ENCODE measurements around the gene ZG16.
"Not testable (repeated sequence)": the region's sequence is repeated elsewhere in the genome, so short reads cannot be mapped to it uniquely, and the experiment has no call there.

ZG16 gene

GRCh38 chr16:29742683-29743275, 35.3 kb upstream of the ZG16 start:
- no peaks in the 10 kb centered on the region for H3K27me3 ChIP-seq (ENCODE audit: insufficient read depth, low read length)
- H3K9me3 ChIP-seq (ENCODE audit: insufficient read depth, low read depth, low read length): 0 out of 2 replicates have a peak, but pooled peaks cover under 1% of the 10 kb centered on the region
- H3K27ac ChIP-seq (ENCODE audit: low read depth, low read length): no peak overlapping the region
- no peaks in the 10 kb centered on the region for H3K4me1 ChIP-seq (ENCODE audit: insufficient read depth, low read length)
- no peak overlapping the region for H3K9ac ChIP-seq (ENCODE audit: low read depth, low read length)
- peaks cover 11% of the 10 kb centered on the region for H3K36me3 ChIP-seq (ENCODE audit: insufficient read depth, low read length)
- H3K4me3 ChIP-seq (ENCODE audit: low read length): no peak overlapping the region
- WGBS: 92% methylated on average over 7 of the region's 7 CpGs

- 95% methylated on average over 5 of the region's 5 CpGs for WGBS
- no peaks in the 10 kb centered on the region for H3K4me1 ChIP-seq (ENCODE audit: insufficient read depth, low read length)
- H3K9me3 ChIP-seq (ENCODE audit: insufficient read depth, low read depth, low read length): peaks cover 3% of the 10 kb centered on the region; the same call in 1 of the 2 replicates
- H3K36me3 ChIP-seq (ENCODE audit: insufficient read depth, low read length): peaks cover 8% of the 10 kb centered on the region
- H3K4me3 ChIP-seq (ENCODE audit: low read length): no peak overlapping the region
- H3K27ac ChIP-seq (ENCODE audit: low read depth, low read length): no peak overlapping the region; the same call in 1 of the 2 replicates
- H3K9ac ChIP-seq (ENCODE audit: low read depth, low read length): no peak overlapping the region
- no peaks in the 10 kb centered on the region for H3K27me3 ChIP-seq (ENCODE audit: insufficient read depth, low read length)
These were observed 34.6 kb upstream of the ZG16 start for GRCh38 chr16:29743475-29743826.

- Histone ChIP-seq H3K36me3 (ENCODE audit: insufficient read depth, low read length) (peaks cover 8% of the 10 kb centered on the region), H3K9ac (ENCODE audit: low read depth, low read length) (no peak overlapping the region), H3K27ac (ENCODE audit: low read depth, low read length) (no peak overlapping the region; the same call in 1 of the 2 replicates), H3K27me3 (ENCODE audit: insufficient read depth, low read length) (no peaks in the 10 kb centered on the region), H3K9me3 (ENCODE audit: insufficient read depth, low read depth, low read length) (peaks cover 3% of the 10 kb centered on the region; the same call in 1 of the 2 replicates), H3K4me1 (ENCODE audit: insufficient read depth, low read length) (no peaks in the 10 kb centered on the region), H3K4me3 (ENCODE audit: low read length) (no peak overlapping the region)
- 93% methylated on average over 21 of the region's 21 CpGs for WGBS
These were observed 34.1 kb upstream of the ZG16 start for GRCh38 chr16:29743827-29744531.

DNA sequence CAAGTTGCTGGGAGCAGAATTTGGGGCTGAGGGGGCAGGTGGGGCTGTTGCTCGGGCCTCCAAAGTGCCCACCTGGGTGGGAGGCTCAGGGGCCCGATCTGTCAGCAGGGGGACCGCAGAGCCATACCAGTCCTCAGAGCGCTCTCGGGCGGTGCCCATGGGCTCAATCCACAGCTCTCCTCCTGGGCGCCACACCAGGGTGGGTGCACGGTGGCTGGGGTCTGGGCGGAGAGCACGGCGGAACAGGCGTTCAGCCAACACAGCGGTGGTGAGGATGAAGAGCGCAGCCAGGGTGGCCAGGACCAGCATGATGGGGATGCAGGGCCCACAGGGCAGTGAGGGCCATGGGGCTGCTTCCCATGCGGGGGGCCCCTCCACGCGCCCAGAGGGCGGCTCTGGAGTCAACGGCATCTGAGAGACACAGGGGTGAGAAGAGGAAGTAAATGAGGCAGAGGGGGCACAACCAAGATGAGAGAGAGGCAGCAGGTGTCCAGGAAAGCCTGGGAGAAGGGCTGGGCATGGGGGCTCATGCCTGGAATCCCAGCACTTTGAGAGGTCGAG, 33.4 kb upstream of the ZG16 start:
- Histone ChIP-seq H3K36me3 (ENCODE audit: insufficient read depth, low read length) (peaks cover 5% of the 10 kb centered on the region), H3K27me3 (ENCODE audit: insufficient read depth, low read length) (no peaks in the 10 kb centered on the region), H3K4me3 (ENCODE audit: low read length) (no peak overlapping the region), H3K4me1 (ENCODE audit: insufficient read depth, low read length) (no peaks in the 10 kb centered on the region), H3K9ac (ENCODE audit: low read depth, low read length) (no peak overlapping the region), H3K9me3 (ENCODE audit: insufficient read depth, low read depth, low read length) (peaks cover 3% of the 10 kb centered on the region; the same call in 1 of the 2 replicates), H3K27ac (ENCODE audit: low read depth, low read length) (no peak overlapping the region)
- WGBS: 92% methylated on average over 20 of the region's 20 CpGs

GRCh38 chr16:29745121-29745852, 32.8 kb upstream of the ZG16 start:
- Histone ChIP-seq H3K4me1 (ENCODE audit: insufficient read depth, low read length) (no peaks in the 10 kb centered on the region), H3K4me3 (ENCODE audit: low read length) (no peak overlapping the region), H3K9ac (ENCODE audit: low read depth, low read length) (no peak overlapping the region; the same call in 1 of the 2 replicates), H3K9me3 (ENCODE audit: insufficient read depth, low read depth, low read length) (peaks cover 3% of the 10 kb centered on the region; the same call in 1 of the 2 replicates), H3K27ac (ENCODE audit: low read depth, low read length) (no peak overlapping the region), H3K27me3 (ENCODE audit: insufficient read depth, low read length) (no peaks in the 10 kb centered on the region), H3K36me3 (ENCODE audit: insufficient read depth, low read length) (peaks cover 3% of the 10 kb centered on the region; the same call in 1 of the 2 replicates)
- 78% methylated on average over 15 of the region's 16 CpGs for WGBS

- 84% methylated on average over 12 of the region's 12 CpGs for WGBS
- H3K27ac ChIP-seq (ENCODE audit: low read depth, low read length): no peak within 1 kb of the TSS
- no peaks in the 10 kb centered on the region for H3K4me1 ChIP-seq (ENCODE audit: insufficient read depth, low read length)
- no peak within 1 kb of the TSS for H3K4me3 ChIP-seq (ENCODE audit: low read length)
- no peak within 1 kb of the TSS; the same call in 1 of the 2 replicates for H3K9ac ChIP-seq (ENCODE audit: low read depth, low read length)
- H3K9me3 ChIP-seq (ENCODE audit: insufficient read depth, low read depth, low read length): peaks cover 3% of the 10 kb centered on the region; the same call in 1 of the 2 replicates
- no peaks in the 10 kb centered on the region for H3K27me3 ChIP-seq (ENCODE audit: insufficient read depth, low read length)
- peaks cover 3% of the 10 kb centered on the region; the same call in 1 of the 2 replicates for H3K36me3 ChIP-seq (ENCODE audit: insufficient read depth, low read length)
These were observed 32.2 kb upstream of the ZG16 start, which contains the start of gene C16orf54 for GRCh38 chr16:29745853-29746345. Gene C16orf54, minus strand, starts transcription at chr16:29745990. Its CDS starts 1,039 bp downstream, at chr16:29744951.

DNA sequence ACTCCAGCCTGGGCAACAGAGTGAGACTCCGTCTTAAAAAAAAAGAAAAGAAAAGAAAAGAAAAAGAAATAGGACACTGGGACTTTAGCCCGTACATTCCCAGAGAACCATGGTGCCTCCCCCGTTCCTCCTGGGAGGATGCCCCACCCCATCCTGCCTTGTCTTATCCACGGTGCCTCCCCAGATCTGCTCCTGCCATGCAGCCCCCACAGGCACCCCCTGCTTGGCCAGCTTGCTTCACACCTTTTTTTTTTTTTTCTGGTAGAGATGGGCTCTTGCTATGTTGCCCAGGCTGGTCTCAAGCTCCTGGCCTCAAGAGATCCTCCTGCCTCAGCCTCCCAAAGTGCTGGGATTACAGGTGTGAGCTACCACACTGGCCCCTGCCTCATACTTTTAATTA, 31.5 kb upstream of the ZG16 start:
- H3K4me1 ChIP-seq (ENCODE audit: insufficient read depth, low read length); H3K27ac ChIP-seq (ENCODE audit: low read depth, low read length): not testable (repeated sequence)

GRCh38 chr16:29747947-29748759, 29.9 kb upstream of the ZG16 start:
- H3K27ac ChIP-seq (ENCODE audit: low read depth, low read length): no peak overlapping the region
- 96% methylated on average over 30 of the region's 30 CpGs for WGBS

More for the DNA sequence above, 31.5 kb upstream of the ZG16 start:
- H3K27me3 ChIP-seq (ENCODE audit: insufficient read depth, low read length); H3K4me3 ChIP-seq (ENCODE audit: low read length); H3K36me3 ChIP-seq (ENCODE audit: insufficient read depth, low read length); H3K9me3 ChIP-seq (ENCODE audit: insufficient read depth, low read depth, low read length); H3K9ac ChIP-seq (ENCODE audit: low read depth, low read length): not testable (repeated sequence)
- WGBS: 86% methylated on average over 4 of the region's 4 CpGs

GRCh38 chr16:29748760-29749149, 29.3 kb upstream of the ZG16 start:
- H3K9ac ChIP-seq (ENCODE audit: low read depth, low read length); H3K27ac ChIP-seq (ENCODE audit: low read depth, low read length); H3K4me1 ChIP-seq (ENCODE audit: insufficient read depth, low read length); H3K27me3 ChIP-seq (ENCODE audit: insufficient read depth, low read length); H3K9me3 ChIP-seq (ENCODE audit: insufficient read depth, low read depth, low read length); H3K36me3 ChIP-seq (ENCODE audit: insufficient read depth, low read length); H3K4me3 ChIP-seq (ENCODE audit: low read length): not testable (repeated sequence)
- WGBS: 93% methylated on average over 4 of the region's 4 CpGs

More at GRCh38 chr16:29747947-29748759, 29.9 kb upstream of the ZG16 start:
- Histone ChIP-seq H3K9ac (ENCODE audit: low read depth, low read length) (no peak overlapping the region), H3K36me3 (ENCODE audit: insufficient read depth, low read length) (no peaks in the 10 kb centered on the region), H3K9me3 (ENCODE audit: insufficient read depth, low read depth, low read length) (peaks cover 3% of the 10 kb centered on the region; the same call in 1 of the 2 replicates), H3K4me1 (ENCODE audit: insufficient read depth, low read length) (no peaks in the 10 kb centered on the region), H3K27me3 (ENCODE audit: insufficient read depth, low read length) (no peaks in the 10 kb centered on the region), H3K4me3 (ENCODE audit: low read length) (no peak overlapping the region)

- 83% methylated on average over 1 of the region's 1 CpG for WGBS
- Histone ChIP-seq H3K36me3 (ENCODE audit: insufficient read depth, low read length) (no peaks in the 10 kb centered on the region), H3K4me1 (ENCODE audit: insufficient read depth, low read length) (no peaks in the 10 kb centered on the region), H3K9me3 (ENCODE audit: insufficient read depth, low read depth, low read length) (no peaks in the 10 kb centered on the region; the same call in 1 of the 2 replicates), H3K27me3 (ENCODE audit: insufficient read depth, low read length) (no peaks in the 10 kb centered on the region), H3K9ac (ENCODE audit: low read depth, low read length) (no peak overlapping the region), H3K27ac (ENCODE audit: low read depth, low read length) (no peak overlapping the region), H3K4me3 (ENCODE audit: low read length) (no peak overlapping the region)
These were observed 24.5 kb upstream of the ZG16 start for GRCh38 chr16:29753516-29753915.
